NCI-H2171 (cell line): ENCODE results near the gene PRR20D.
"Not testable (repeated sequence)": the region's sequence is repeated elsewhere in the genome, so short reads cannot be mapped to it uniquely, and the experiment has no call there.

Source experiments
- DNase-seq: peaks from one replicate; lab custom pipeline; 2025; lab: John Stamatoyannopoulos, UW

Gene PRR20D

DNA sequence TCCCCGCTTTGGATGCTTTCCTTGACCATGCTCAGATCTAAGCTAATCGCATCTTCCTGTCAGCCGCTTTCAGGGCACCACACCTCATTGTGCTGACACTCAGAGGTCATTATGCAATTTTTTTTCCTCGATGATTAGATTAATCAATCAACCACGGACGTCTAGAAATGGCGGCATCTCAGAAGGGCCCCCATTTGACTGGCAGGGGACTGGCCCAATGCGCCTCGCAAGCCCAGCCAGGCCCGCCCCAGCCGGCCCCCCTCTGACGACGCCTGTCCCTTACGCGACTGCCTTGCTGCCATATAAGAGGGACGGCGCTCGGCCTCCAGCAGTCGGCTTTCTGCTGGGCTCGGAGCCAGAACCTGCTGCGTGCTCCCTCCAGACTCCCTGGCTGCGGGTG lies at the start of gene PRR20D:
TSS of gene PRR20D (plus strand) at position 301 of the 400 bp plus-strand sequence. CDS start 387 bp downstream, outside the sequence.
- not testable (repeated sequence) for DNase-seq

- DNase-seq = no peak
Observed at GRCh38 chr13:57114945-57115344, 45.5 kb upstream of the PRR20D start.

DNA sequence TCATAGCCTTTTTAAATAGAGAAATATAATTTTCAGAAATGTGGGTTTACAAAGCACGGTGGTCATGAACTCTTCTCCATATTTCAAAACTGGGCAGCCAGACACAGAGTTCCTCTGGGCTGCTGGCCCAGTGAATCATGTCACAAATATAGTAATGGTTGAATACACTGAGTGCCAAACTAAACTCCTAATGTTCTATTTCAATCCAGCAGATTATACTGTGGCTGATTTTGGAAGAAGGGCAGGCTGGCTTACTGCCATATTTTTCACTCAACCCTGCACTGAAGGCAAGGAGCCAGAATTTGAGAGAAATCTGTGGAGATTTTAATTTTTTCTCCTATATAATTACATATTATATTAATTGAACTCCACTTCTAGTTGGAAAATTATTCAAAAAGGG lies 36.8 kb upstream of the PRR20D start:
- DNase-seq = no peak

DNA sequence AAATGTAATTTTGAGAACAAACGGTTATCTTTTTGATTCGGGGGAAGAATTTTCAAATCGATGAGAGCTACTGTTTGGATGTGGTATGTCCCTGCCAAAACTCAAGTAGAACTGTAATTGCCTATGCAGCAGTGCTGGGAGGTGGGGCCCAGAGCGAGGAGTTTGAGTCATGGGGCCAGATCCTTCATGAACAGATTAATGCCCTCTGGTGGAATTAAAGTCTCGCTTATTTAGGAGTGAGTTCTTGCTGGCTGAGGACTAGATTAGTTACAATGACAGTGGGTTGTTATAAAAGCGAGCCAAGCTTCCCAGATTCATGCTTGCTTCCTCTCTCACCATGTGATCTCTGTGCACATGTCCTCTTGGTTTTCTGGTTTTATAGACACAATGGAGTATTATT lies 31.5 kb upstream of the PRR20D start:
- no peak for DNase-seq

GRCh38 chr13:57136093-57136492 lies 24.3 kb upstream of the PRR20D start:
- DNase-seq = no peak

- no peak for DNase-seq
Observed at GRCh38 chr13:57137585-57137984, 22.8 kb upstream of the PRR20D start.

DNA sequence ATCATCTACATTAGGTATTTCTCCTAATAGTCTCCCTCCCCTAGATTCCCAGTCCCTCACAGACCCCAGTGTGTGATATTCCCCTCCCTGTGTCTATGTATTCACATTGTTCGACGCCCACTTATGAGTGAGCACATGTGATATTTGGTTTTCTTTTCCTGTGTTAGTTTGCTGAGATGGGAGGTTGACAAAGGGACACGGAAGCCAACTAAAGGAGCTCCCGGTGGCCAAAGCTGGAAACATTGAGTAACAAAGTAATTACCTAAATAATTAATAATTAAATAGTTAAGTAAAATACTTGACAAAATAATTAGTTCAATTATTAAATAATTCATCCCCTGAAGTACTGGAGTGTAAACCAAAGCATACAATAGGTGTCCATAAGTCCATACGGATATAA lies 21.4 kb upstream of the PRR20D start:
- DNase-seq = no peak

GRCh38 chr13:57139781-57140180 lies 20.7 kb upstream of the PRR20D start:
- DNase-seq = not testable (repeated sequence)

DNA sequence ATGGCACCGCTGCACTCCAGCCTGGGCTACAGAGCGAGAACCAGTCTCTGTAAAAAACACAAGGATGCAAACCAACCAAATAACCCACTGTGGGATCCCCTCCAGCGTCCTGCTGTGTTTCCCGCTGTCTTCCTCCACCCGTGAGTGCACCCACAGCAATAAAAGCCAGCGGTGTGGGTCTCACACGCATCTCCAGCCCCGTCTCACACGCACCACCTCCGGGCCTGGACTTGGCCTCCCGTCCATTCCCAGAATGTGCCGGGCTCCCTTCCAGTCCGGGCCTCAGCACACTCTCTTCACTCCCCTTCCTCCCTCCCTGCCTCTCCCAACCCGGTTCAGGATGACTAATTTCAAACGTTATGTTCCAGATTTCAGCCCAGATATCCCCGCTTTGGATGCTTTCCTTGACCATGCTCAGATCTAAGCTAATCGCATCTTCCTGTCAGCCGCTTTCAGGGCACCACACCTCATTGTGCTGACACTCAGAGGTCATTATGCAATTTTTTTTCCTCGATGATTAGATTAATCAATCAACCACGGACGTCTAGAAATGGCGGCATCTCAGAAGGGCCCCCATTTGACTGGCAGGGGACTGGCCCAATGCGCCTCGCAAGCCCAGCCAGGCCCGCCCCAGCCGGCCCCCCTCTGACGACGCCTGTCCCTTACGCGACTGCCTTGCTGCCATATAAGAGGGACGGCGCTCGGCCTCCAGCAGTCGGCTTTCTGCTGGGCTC lies 20.0 kb upstream of the PRR20D start, which contains the start of gene PRR20A:
TSS of gene PRR20A (plus strand) at position 684 of the 734 bp plus-strand sequence. CDS start 387 bp downstream, outside the sequence.
- DNase-seq = not testable (repeated sequence)

DNA sequence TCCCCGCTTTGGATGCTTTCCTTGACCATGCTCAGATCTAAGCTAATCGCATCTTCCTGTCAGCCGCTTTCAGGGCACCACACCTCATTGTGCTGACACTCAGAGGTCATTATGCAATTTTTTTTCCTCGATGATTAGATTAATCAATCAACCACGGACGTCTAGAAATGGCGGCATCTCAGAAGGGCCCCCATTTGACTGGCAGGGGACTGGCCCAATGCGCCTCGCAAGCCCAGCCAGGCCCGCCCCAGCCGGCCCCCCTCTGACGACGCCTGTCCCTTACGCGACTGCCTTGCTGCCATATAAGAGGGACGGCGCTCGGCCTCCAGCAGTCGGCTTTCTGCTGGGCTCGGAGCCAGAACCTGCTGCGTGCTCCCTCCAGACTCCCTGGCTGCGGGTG lies 13.2 kb upstream of the PRR20D start, which contains the start of gene PRR20B:
TSS of gene PRR20B (plus strand) at position 301 of the 400 bp plus-strand sequence. CDS start 387 bp downstream, outside the sequence.
- not testable (repeated sequence) for DNase-seq

DNA sequence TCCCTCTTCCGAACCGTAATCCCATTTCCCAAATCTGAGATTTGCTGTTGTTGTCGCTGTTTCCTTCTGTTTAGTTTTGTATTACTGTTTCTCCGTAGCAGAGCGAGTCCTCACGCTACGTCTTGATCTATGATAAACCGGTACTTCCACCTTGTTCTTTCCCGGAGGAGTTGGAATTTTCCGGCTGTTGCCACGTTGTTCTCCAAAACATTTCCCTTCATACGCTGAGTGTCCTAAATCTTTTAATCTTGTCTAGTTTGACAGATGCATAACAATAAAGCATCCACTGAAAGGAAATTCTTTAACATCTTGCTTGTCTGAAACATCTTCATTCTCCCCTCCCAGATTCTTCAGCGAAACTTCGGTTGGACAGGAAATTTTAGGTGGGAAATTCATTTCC lies 12.3 kb upstream of the PRR20D start:
- DNase-seq = not testable (repeated sequence)

DNA sequence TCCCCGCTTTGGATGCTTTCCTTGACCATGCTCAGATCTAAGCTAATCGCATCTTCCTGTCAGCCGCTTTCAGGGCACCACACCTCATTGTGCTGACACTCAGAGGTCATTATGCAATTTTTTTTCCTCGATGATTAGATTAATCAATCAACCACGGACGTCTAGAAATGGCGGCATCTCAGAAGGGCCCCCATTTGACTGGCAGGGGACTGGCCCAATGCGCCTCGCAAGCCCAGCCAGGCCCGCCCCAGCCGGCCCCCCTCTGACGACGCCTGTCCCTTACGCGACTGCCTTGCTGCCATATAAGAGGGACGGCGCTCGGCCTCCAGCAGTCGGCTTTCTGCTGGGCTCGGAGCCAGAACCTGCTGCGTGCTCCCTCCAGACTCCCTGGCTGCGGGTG lies 6.7 kb upstream of the PRR20D start, which contains the start of gene PRR20C:
TSS of gene PRR20C (plus strand) at position 301 of the 400 bp plus-strand sequence. CDS start 387 bp downstream, outside the sequence.
- not testable (repeated sequence) for DNase-seq

DNA sequence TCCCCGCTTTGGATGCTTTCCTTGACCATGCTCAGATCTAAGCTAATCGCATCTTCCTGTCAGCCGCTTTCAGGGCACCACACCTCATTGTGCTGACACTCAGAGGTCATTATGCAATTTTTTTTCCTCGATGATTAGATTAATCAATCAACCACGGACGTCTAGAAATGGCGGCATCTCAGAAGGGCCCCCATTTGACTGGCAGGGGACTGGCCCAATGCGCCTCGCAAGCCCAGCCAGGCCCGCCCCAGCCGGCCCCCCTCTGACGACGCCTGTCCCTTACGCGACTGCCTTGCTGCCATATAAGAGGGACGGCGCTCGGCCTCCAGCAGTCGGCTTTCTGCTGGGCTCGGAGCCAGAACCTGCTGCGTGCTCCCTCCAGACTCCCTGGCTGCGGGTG lies 6.5 kb downstream of the PRR20D start, which contains the start of gene PRR20E:
TSS of gene PRR20E (plus strand) at position 301 of the 400 bp plus-strand sequence. CDS start 387 bp downstream, outside the sequence.
- not testable (repeated sequence) for DNase-seq

DNA sequence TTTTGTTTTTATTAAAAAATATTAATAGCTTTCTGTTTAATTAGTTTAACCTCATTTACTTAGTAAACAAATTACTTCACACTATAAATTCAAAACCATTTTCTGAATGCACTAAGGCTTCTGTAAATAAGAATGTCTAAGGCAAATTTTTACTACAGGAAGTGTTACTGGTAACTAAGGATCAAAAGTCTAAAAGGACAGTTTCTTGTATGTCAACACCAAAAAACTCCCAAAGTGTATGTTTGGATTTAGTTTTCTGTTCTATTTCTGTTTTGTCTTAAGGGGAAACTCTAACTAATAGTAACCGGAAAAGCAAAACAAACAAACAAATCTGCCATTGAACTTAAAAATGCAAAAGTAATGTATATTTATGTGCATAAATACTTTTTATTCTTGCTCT lies 31.2 kb downstream of the PRR20D start:
- DNase-seq = no peak

GRCh38 chr13:57212989-57213388 lies 52.6 kb downstream of the PRR20D start:
- no peak for DNase-seq
